Panc1 (cell line): Measurements from ENCODE around the gene PPM1G.

Source experiments
- SIN3A ChIP-seq: IDR thresholded peaks from 2 replicates; pipeline ENCODE4 v1.6.1; 2012; ENCODE audit warnings: low read depth, mild to moderate bottlenecking, low read length, moderate library complexity, borderline replicate concordance; ENCODE audit not compliant: insufficient read depth
- TF ChIP-seq, protein P1 (sequence below): fragments of 450-650 bp; IDR thresholded peaks from 2 replicates; pipeline ENCODE4 v1.5.1; 2017; ENCODE audit warnings: mild to moderate bottlenecking
- TF ChIP-seq, protein P2 (sequence below), 2 experiments: IDR thresholded peaks; 2 replicates each; pipeline ENCODE4 v1.6.1; 2011 to 2012; ENCODE audit warnings: low read depth in 2 of 2, control low read depth in 1 of 2, low read length in 1 of 2, mild to moderate bottlenecking in 1 of 2, moderate library complexity in 1 of 2; ENCODE audit not compliant: insufficient read depth in 1 of 2

DNA sequence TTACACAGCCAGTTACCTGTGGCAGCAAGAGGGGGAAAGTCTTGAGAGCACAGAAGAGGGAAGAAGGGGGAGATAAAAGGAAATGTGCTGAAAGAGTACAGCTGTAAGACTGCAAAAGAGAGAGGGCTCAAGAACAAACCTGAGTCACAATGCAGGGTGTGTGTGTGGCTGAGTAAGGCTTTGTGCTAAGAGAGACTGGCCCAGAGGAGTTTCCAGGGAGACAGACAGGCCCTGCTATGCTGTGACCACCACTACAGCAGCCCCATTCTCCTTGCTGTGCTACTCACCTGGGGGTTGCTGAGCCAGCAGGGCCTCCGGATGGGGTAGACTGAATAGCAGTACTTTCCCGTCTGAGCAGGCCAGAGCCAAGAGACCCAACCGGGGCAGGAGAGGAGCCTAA lies 74.1 kb downstream of the PPM1G start:
- TF ChIP-seq, protein P1, sequence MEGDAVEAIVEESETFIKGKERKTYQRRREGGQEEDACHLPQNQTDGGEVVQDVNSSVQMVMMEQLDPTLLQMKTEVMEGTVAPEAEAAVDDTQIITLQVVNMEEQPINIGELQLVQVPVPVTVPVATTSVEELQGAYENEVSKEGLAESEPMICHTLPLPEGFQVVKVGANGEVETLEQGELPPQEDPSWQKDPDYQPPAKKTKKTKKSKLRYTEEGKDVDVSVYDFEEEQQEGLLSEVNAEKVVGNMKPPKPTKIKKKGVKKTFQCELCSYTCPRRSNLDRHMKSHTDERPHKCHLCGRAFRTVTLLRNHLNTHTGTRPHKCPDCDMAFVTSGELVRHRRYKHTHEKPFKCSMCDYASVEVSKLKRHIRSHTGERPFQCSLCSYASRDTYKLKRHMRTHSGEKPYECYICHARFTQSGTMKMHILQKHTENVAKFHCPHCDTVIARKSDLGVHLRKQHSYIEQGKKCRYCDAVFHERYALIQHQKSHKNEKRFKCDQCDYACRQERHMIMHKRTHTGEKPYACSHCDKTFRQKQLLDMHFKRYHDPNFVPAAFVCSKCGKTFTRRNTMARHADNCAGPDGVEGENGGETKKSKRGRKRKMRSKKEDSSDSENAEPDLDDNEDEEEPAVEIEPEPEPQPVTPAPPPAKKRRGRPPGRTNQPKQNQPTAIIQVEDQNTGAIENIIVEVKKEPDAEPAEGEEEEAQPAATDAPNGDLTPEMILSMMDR, result no peak
- TF ChIP-seq, protein P2, sequence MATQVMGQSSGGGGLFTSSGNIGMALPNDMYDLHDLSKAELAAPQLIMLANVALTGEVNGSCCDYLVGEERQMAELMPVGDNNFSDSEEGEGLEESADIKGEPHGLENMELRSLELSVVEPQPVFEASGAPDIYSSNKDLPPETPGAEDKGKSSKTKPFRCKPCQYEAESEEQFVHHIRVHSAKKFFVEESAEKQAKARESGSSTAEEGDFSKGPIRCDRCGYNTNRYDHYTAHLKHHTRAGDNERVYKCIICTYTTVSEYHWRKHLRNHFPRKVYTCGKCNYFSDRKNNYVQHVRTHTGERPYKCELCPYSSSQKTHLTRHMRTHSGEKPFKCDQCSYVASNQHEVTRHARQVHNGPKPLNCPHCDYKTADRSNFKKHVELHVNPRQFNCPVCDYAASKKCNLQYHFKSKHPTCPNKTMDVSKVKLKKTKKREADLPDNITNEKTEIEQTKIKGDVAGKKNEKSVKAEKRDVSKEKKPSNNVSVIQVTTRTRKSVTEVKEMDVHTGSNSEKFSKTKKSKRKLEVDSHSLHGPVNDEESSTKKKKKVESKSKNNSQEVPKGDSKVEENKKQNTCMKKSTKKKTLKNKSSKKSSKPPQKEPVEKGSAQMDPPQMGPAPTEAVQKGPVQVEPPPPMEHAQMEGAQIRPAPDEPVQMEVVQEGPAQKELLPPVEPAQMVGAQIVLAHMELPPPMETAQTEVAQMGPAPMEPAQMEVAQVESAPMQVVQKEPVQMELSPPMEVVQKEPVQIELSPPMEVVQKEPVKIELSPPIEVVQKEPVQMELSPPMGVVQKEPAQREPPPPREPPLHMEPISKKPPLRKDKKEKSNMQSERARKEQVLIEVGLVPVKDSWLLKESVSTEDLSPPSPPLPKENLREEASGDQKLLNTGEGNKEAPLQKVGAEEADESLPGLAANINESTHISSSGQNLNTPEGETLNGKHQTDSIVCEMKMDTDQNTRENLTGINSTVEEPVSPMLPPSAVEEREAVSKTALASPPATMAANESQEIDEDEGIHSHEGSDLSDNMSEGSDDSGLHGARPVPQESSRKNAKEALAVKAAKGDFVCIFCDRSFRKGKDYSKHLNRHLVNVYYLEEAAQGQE (IDR thresholded peaks at IDR 0.05; ENCODE audit: insufficient read depth in 1 of 2, low read depth in 2 of 2, low read length in 1 of 2), result no peak
- no peak for TF ChIP-seq SIN3A
